SK-N-MC (cell line): ENCODE data around the gene NCKAP5.

Source experiments
- DNase-seq: peaks from one replicate; pipeline ENCODE4 v3.0.0-alpha.2; 2011; ENCODE audit warnings: low read depth, low spot score
- H3K27ac ChIP-seq: fragments of 200-600 bp; sonication (generic); 2 replicates; pipeline ENCODE4 v1.5.1; 2016; ENCODE audit warnings: mixed run types
- H3K36me3 ChIP-seq: fragments of 200-600 bp; sonication (generic); 2 replicates; pipeline ENCODE4 v1.6.1; 2017; ENCODE audit warnings: antibody characterized with exemption, low read length, mixed read lengths; ENCODE audit not compliant: insufficient read depth
- H3K4me3 ChIP-seq: fragments of 200-600 bp; sonication (generic); 2 replicates; pipeline ENCODE4 v1.5.1; 2016
- H3K9ac ChIP-seq: fragments of 200-600 bp; sonication (generic); 2 replicates; pipeline ENCODE4 v1.8.0; 2017; ENCODE audit warnings: mixed run types, mixed read lengths; ENCODE audit not compliant: insufficient read length
- H3K9me3 ChIP-seq: fragments of 200-600 bp; sonication (generic); 2 replicates; pipeline ENCODE4 v1.6.1; 2017; ENCODE audit warnings: low read depth, mild to moderate bottlenecking, antibody characterized with exemption, low read length, moderate library complexity, mixed read lengths
- EZH2 ChIP-seq: fragments of 200-600 bp; sonication (generic); IDR thresholded peaks from one replicate; pipeline ENCODE4 v1.6.1; 2017; ENCODE audit warnings: antibody characterized with exemption
- FOXP2 ChIP-seq: optimal IDR thresholded peaks from 2 replicates; pipeline ENCODE3; 2011; ENCODE audit warnings: mild to moderate bottlenecking, moderate library complexity; ENCODE audit not compliant: insufficient read depth; ENCODE audit errors: extremely low read length, control extremely low read depth
- POLR2AphosphoS5 ChIP-seq: IDR thresholded peaks from 2 replicates; pipeline ENCODE4 v1.6.1; 2012; ENCODE audit warnings: mild to moderate bottlenecking, low read depth, low read length, borderline replicate concordance

The NCKAP5 gene

DNA sequence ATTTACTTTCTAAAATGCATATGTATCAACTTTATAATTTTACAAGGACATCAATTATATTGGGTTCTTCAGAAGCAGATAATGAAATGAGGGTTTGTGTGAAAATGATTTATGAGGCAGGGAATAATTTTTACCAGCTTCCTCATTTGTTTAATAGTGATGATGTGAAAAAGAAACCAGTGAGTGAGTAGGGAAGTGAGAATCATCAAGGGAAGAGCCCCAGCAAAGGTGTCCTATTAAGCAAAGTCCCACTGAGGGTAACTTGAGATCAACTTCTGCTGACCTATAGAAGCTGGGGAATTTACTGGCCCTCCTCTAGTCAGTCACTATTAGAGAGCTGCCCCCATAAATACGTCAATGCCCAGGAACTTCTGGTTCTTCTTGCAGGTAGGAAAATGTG is 631.5 kb downstream of the NCKAP5 start:
- no peaks in the 10 kb centered on the region for H3K36me3 ChIP-seq
- DNase-seq, result no peak
- peak overlapping the region; percentile 49; the same call in 1 of the 2 replicates for H3K27ac ChIP-seq
- no peak overlapping the region for H3K9ac ChIP-seq
- H3K9me3 ChIP-seq, result no peaks in the 10 kb centered on the region
- TF ChIP-seq EZH2 (no peak), POLR2AphosphoS5 (no peak), FOXP2 (no peak)
- H3K4me3 ChIP-seq, result no peak overlapping the region; the same call in 1 of the 2 replicates

DNA sequence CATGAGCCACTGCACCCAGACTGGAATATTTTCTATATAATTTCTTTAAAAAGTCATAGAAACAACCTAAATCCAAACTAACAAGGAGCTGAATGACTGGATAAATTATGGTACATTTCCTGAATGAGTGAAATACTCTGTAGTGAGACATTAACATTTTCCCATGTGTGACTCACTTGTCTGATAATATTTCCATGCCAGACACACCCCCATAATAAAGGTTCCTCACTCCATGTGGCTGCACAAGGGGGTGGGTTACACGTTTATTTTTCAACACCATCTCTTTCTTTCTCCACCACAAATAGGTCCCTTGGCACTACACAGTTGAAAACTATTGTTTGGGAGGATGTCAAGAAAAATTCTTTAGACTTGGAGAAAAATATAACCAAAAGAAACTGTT is 632.0 kb downstream of the NCKAP5 start:
- no peak overlapping the region for H3K9ac ChIP-seq
- no peaks in the 10 kb centered on the region for H3K9me3 ChIP-seq
- no peaks in the 10 kb centered on the region for H3K36me3 ChIP-seq
- H3K27ac ChIP-seq, result peak overlapping the region; percentile 49; the same call in 1 of the 2 replicates
- no peak overlapping the region for H3K4me3 ChIP-seq
- no peak for DNase-seq
- TF ChIP-seq FOXP2 (no peak), POLR2AphosphoS5 (no peak), EZH2 (no peak)

GRCh38 chr2:132929786-132930185 is 638.5 kb downstream of the NCKAP5 start:
- H3K9me3 ChIP-seq, result no peaks in the 10 kb centered on the region
- no peaks in the 10 kb centered on the region; the same call in 1 of the 2 replicates for H3K36me3 ChIP-seq
- no peak overlapping the region for H3K4me3 ChIP-seq
- no peak overlapping the region for H3K9ac ChIP-seq
- no peak overlapping the region for H3K27ac ChIP-seq
- no peak for DNase-seq
- TF ChIP-seq FOXP2 (no peak), EZH2 (no peak), POLR2AphosphoS5 (no peak)

DNA sequence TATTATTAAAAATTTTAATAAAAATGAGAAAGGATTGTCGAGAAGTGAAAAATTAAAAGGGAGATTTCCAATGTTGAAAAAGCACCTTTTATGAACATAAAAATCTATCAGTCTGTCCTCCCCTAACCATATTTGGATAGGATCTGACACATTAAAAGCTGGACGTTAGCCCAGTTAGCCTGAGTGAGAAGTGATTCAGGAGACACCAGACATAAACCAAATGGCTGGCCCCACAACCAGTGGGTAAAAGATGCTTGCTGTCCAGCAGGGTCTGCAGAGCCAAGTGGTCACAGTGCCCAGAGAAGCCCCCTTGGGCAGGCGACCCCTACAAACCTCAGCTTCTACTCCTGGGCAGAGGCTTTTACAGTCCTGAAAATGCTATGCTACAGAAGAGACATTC is 644.5 kb downstream of the NCKAP5 start:
- Histone ChIP-seq H3K36me3 (no peaks in the 10 kb centered on the region; the same call in 1 of the 2 replicates), H3K4me3 (no peak overlapping the region), H3K27ac (no peak overlapping the region), H3K9ac (no peak overlapping the region), H3K9me3 (no peaks in the 10 kb centered on the region)
- TF ChIP-seq POLR2AphosphoS5 (no peak), FOXP2 (no peak), EZH2 (no peak)
- DNase-seq, result no peak

GRCh38 chr2:132915812-132916549 is 652.3 kb downstream of the NCKAP5 start:
- no peak overlapping the region for H3K9ac ChIP-seq
- no peak overlapping the region for H3K4me3 ChIP-seq
- no peak for DNase-seq
- H3K27ac ChIP-seq, result no peak overlapping the region
- H3K36me3 ChIP-seq, result no peaks in the 10 kb centered on the region
- TF ChIP-seq POLR2AphosphoS5 (no peak), EZH2 (no peak), FOXP2 (no peak)
- no peaks in the 10 kb centered on the region for H3K9me3 ChIP-seq

- no peak overlapping the region for H3K4me3 ChIP-seq
- H3K9me3 ChIP-seq, result no peaks in the 10 kb centered on the region
- TF ChIP-seq FOXP2 (no peak), POLR2AphosphoS5 (no peak), EZH2 (no peak)
- no peak for DNase-seq
- H3K9ac ChIP-seq, result no peak overlapping the region
- H3K27ac ChIP-seq, result no peak overlapping the region
- H3K36me3 ChIP-seq, result no peaks in the 10 kb centered on the region
Measured at GRCh38 chr2:132911726-132912724, 656.2 kb downstream of the NCKAP5 start.

- no peak overlapping the region for H3K27ac ChIP-seq
- no peak overlapping the region for H3K4me3 ChIP-seq
- DNase-seq, result no peak
- H3K9ac ChIP-seq, result no peak overlapping the region
- H3K9me3 ChIP-seq, result no peaks in the 10 kb centered on the region
- no peaks in the 10 kb centered on the region for H3K36me3 ChIP-seq
- TF ChIP-seq EZH2 (no peak), FOXP2 (no peak), POLR2AphosphoS5 (no peak)
Measured at GRCh38 chr2:132910432-132910831, 657.8 kb downstream of the NCKAP5 start.

GRCh38 chr2:132909427-132909826 is 658.8 kb downstream of the NCKAP5 start:
- TF ChIP-seq FOXP2 (no peak), POLR2AphosphoS5 (no peak), EZH2 (no peak)
- H3K9me3 ChIP-seq, result no peaks in the 10 kb centered on the region
- no peak for DNase-seq
- no peak overlapping the region for H3K27ac ChIP-seq
- H3K9ac ChIP-seq, result no peak overlapping the region
- no peaks in the 10 kb centered on the region for H3K36me3 ChIP-seq
- H3K4me3 ChIP-seq, result no peak overlapping the region
